ENCODE measurements around the gene TMCO1.
"Not testable (repeated sequence)": the region's sequence is repeated elsewhere in the genome, so short reads cannot be mapped to it uniquely, and the experiment has no call there.

TMCO1 gene

GRCh38 chr1:165686121-165686970 lies 82.3 kb downstream of the TMCO1 start:
- DNase-seq (ENCODE audit: low read depth) = no peak

- DNase-seq (ENCODE audit: low read depth) = no peak
These were observed 84.7 kb downstream of the TMCO1 start for GRCh38 chr1:165683848-165684485.

DNA sequence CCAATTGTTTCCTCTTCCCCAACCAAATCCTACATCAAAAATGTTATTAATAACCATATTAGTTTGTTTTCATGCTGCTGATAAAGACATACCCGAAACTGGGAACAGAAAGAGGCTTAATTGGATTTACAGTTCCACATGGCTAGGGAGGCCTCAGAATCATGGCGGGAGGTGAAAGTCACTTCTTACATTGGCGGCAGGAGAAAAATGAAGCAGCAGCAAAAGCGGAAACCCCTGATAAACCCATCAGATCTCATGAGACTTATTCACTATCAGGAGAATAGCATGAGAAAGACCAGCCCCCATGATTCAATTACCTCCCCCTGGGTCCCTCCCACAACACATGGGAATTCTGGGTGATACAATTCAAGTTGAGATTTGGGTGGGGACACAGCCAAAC lies 87.9 kb downstream of the TMCO1 start:
- DNase-seq (ENCODE audit: low read depth) = not testable (repeated sequence)

DNA sequence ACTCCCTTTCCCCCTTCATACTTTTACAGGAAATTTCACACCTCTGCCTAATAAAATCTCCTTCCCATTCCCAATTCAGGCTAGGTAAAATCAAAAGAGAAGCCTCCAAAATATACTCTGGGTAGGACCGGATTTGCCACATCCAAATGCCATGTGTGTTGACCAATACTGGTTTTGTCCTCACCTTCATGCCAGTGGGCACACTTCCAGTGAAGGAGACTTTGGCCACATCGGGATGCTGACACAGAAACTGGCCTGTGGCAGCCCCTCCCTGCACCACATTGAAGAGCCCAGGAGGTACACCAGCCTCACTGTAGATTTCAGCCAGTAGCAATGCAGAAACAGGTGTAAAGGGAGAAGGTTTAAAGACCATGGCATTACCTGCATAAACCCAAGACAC lies 88.4 kb downstream of the TMCO1 start:
- DNase-seq (ENCODE audit: low read depth) = no peak

- no peak for DNase-seq (ENCODE audit: low read depth)
These were observed 89.2 kb downstream of the TMCO1 start for GRCh38 chr1:165679282-165680036.

GRCh38 chr1:165678509-165678908 lies 90.2 kb downstream of the TMCO1 start:
- no peak for DNase-seq (ENCODE audit: low read depth)

All from stimulated activated CD4-positive, alpha-beta T cell treated with anti-CD3 and anti-CD28 coated beads, Interleukin-2, amount 100 ng/mL, for 4 hours (primary cell).